GM13976 (cell line): ENCODE data around the gene HPGD.

Source experiments
- DNase-seq: peaks from one replicate; pipeline ENCODE4 v3.0.0; 2012; ENCODE audit warnings: low spot score
- in situ Hi-C: fragments of 300-500 bp; cut with MboI; formaldehyde crosslinking; loops from one replicate; pipeline ENCODE4 v1.12.0; 2022; ENCODE audit warnings: low sequenced_read_pairs, mixed read lengths, inconsistent platforms; ENCODE audit not compliant: unreplicated experiment
- TF ChIP-seq, protein P1 (sequence below): IDR thresholded peaks from 2 replicates; pipeline ENCODE4 v1.5.1; 2012; ENCODE audit warnings: borderline replicate concordance, mild to moderate bottlenecking; ENCODE audit not compliant: insufficient read depth; ENCODE audit errors: extremely low read depth, missing control alignments, control extremely low read depth

Gene HPGD

DNA sequence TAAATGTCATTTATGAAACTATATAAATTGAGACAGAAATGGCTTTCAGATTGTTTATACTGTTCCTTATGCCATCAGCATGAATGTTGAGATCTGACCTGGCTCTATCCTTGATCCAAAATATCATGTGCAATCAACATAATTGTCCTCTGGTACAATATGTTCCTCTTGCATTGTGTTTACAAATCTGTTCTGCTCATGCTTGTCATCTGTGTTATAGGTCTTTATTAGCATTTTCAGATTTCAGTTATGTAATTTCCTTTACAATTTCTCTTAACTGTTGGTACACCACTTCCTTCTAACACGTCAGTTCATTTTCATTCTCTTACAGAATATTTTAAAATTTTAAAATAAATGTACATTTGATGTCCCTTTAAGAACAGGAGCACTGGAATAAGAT lies 1.6 kb downstream of the HPGD start:
- no peak for DNase-seq
- TF ChIP-seq, protein P1, sequence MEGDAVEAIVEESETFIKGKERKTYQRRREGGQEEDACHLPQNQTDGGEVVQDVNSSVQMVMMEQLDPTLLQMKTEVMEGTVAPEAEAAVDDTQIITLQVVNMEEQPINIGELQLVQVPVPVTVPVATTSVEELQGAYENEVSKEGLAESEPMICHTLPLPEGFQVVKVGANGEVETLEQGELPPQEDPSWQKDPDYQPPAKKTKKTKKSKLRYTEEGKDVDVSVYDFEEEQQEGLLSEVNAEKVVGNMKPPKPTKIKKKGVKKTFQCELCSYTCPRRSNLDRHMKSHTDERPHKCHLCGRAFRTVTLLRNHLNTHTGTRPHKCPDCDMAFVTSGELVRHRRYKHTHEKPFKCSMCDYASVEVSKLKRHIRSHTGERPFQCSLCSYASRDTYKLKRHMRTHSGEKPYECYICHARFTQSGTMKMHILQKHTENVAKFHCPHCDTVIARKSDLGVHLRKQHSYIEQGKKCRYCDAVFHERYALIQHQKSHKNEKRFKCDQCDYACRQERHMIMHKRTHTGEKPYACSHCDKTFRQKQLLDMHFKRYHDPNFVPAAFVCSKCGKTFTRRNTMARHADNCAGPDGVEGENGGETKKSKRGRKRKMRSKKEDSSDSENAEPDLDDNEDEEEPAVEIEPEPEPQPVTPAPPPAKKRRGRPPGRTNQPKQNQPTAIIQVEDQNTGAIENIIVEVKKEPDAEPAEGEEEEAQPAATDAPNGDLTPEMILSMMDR = no peak
- in situ Hi-C loops = no loop called here

DNA sequence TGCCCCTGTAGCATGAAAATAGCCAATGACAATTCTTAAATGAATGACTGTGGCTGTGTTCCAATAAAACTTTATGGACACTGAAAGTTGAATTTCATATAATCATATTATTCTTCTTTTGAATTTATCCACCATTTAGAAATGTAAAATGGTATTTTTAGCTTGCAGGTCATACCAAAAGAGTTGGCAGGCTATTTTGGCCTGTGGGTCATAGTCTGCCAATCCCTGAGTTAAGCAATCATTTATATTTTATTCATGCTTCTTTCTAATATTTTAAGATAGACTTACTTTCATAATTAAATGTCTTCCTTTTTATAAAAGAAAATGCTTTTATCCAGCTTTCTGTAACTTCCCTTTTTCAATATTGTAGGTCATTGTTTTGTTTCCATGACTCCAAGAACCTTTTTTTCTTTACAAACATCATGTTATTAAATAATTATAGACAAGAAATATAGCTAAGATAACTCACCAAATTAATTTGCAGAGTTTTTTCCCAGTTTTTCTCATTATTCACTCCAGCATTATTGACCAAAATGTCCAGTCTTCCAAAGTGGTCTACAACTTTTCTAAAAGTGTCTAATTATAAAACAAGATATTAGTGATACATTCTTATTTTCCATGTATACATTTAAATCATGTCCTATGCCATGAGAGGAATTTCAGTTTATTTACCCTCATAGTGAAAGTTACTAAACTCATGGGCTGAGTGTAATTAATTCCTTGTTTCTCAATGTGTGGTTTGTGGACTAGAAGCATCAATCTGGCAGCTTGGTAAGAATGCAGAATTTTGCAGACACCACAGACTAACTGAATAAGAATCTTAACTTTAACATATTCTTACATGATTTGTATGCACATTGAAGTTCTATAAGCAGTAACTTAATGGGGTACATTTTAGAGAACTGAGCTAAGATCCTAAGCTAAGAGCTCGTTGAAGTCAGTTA lies 4.5 kb downstream of the HPGD start:
- no peak for DNase-seq
- in situ Hi-C loops = no loop called here
- TF ChIP-seq, protein P1 = no peak

DNA sequence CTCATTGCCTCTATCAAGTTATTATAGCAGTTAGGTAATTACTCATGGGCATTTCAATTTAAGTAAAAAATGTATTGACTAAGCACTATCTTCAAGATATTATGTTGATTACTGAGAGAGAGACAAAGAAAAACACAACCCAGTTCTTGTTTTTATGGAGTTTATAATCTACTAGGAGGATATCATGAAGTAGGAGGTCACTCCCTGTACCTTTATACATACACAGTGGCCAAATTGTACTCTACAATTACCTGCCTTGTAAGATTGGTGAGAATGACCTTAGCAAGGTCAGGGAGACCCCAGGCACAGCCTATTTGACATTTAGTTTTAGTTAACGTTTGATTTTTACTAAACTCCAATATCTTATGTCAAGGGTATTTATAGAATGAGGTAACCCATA lies 5.5 kb downstream of the HPGD start:
- DNase-seq = no peak
- in situ Hi-C loops = no loop called here
- TF ChIP-seq, protein P1 = no peak

DNA sequence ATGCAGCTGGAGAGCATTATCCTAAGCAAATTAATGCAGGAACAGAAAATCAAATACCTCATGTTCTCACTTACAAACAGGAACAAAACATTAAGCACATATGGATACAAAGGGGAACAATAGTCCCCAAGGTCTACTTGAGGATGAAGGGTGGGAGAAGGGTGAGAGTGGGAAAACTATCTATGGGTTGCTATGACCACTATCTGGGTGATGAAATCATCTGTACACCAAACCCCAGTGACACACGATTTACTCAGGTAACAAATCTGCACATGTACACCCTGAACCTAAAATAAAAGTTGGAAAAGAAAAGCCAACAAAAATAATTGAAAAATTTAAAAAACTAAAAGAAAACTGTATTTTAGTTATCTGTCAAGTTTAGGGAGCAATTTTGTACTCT lies 5.9 kb downstream of the HPGD start:
- no peak for DNase-seq
- TF ChIP-seq, protein P1 = no peak
- in situ Hi-C loops = no loop called here

DNA sequence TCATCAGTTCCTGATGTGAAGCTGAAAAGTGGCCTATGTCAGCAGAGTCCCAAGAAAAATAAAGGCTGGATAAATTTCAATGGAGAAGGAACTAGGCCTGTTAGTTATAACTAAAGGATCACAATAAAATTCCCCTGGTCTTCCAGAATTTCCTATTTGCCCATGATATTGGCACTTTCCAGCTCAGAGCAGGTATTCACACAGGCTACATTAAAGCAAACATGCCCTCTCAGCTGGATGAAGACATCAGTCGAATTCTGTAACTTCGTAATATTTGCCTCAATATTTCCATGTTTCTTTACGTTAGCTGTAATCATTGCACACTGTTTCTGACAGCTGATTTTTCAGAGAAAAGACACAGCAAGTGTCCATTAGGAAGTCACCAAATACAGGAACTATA lies 9.5 kb downstream of the HPGD start:
- TF ChIP-seq, protein P1 = no peak
- no peak for DNase-seq
- in situ Hi-C loops = no loop called here

DNA sequence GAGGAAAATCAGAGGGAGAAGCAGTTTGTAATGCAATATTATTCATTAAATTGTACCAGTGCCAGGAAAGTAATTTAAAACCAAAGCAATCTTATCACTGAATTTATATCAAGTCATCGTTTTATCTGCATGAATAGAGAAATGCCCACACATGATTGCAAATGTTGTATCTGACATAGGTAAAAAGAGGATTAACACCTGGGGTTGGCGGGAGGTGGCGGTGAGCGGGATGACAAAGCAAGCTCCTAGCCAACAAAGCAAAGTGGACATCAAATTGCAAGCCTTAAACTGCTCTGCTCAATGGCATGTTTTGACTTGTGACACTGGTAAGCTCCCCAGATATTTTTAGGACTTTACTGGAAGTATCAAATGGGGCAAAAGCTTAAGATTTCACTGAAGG lies 16.4 kb downstream of the HPGD start:
- in situ Hi-C loops = no loop called here
- TF ChIP-seq, protein P1 = no peak
- no peak for DNase-seq
